ENCODE results near the gene BTBD9. TPM values are rescaled to one million over a fixed set of nuclear protein-coding genes. Genes with fewer than 3 reads are reported as not detected.

The BTBD9 gene
- total RNA-seq, 1 donor from 2014 or later, result 10.3 TPM

- Mint-ChIP-seq H3K27ac (ENCODE audit: unreplicated experiment) (no peak overlapping the region), H3K27me3 (ENCODE audit: unreplicated experiment) (peaks cover 2% of the 10 kb centered on the region), H3K4me3 (ENCODE audit: unreplicated experiment) (no peak overlapping the region), H3K36me3 (ENCODE audit: low read depth, unreplicated experiment) (no peaks in the 10 kb centered on the region), H3K4me1 (ENCODE audit: unreplicated experiment) (no peaks in the 10 kb centered on the region), H3K9me3 (ENCODE audit: unreplicated experiment) (no peaks in the 10 kb centered on the region)
- no peak for DNase-seq (ENCODE audit: low spot score)
- no peak for TF ChIP-seq CTCF (IDR thresholded peaks at IDR 0.05; ENCODE audit: unreplicated experiment)
Observed at GRCh38 chr6:38497546-38497945, 142.2 kb downstream of the BTBD9 start.

GRCh38 chr6:38495922-38496635, 143.7 kb downstream of the BTBD9 start:
- Mint-ChIP-seq H3K27me3 (ENCODE audit: unreplicated experiment) (peaks cover 2% of the 10 kb centered on the region), H3K27ac (ENCODE audit: unreplicated experiment) (no peak overlapping the region), H3K4me3 (ENCODE audit: unreplicated experiment) (no peak overlapping the region), H3K36me3 (ENCODE audit: low read depth, unreplicated experiment) (no peaks in the 10 kb centered on the region), H3K9me3 (ENCODE audit: unreplicated experiment) (no peaks in the 10 kb centered on the region), H3K4me1 (ENCODE audit: unreplicated experiment) (no peaks in the 10 kb centered on the region)
- TF ChIP-seq CTCF (IDR thresholded peaks at IDR 0.05; ENCODE audit: unreplicated experiment), result no peak
- DNase-seq (ENCODE audit: low spot score), result no peak

- no peak overlapping the region for H3K27ac Mint-ChIP-seq (ENCODE audit: unreplicated experiment)
- TF ChIP-seq CTCF (IDR thresholded peaks at IDR 0.05; ENCODE audit: unreplicated experiment), result no peak
- H3K9me3 Mint-ChIP-seq (ENCODE audit: unreplicated experiment), result no peaks in the 10 kb centered on the region
- H3K27me3 Mint-ChIP-seq (ENCODE audit: unreplicated experiment), result peaks cover 2% of the 10 kb centered on the region
- H3K4me3 Mint-ChIP-seq (ENCODE audit: unreplicated experiment), result no peak overlapping the region
- no peaks in the 10 kb centered on the region for H3K4me1 Mint-ChIP-seq (ENCODE audit: unreplicated experiment)
- no peaks in the 10 kb centered on the region for H3K36me3 Mint-ChIP-seq (ENCODE audit: low read depth, unreplicated experiment)
- no peak for DNase-seq (ENCODE audit: low spot score)
Observed at GRCh38 chr6:38495518-38495917, 144.2 kb downstream of the BTBD9 start.

GRCh38 chr6:38493931-38494547, 145.7 kb downstream of the BTBD9 start:
- DNase-seq (ENCODE audit: low spot score), result peak; percentile 78
- no peak overlapping the region for H3K27ac Mint-ChIP-seq (ENCODE audit: unreplicated experiment)
- no peaks in the 10 kb centered on the region for H3K4me1 Mint-ChIP-seq (ENCODE audit: unreplicated experiment)
- peaks cover 2% of the 10 kb centered on the region for H3K27me3 Mint-ChIP-seq (ENCODE audit: unreplicated experiment)
- H3K4me3 Mint-ChIP-seq (ENCODE audit: unreplicated experiment), result no peak overlapping the region
- no peaks in the 10 kb centered on the region for H3K9me3 Mint-ChIP-seq (ENCODE audit: unreplicated experiment)
- peak; percentile 99 for TF ChIP-seq CTCF (IDR thresholded peaks at IDR 0.05; ENCODE audit: unreplicated experiment)
- no peaks in the 10 kb centered on the region for H3K36me3 Mint-ChIP-seq (ENCODE audit: low read depth, unreplicated experiment)

GRCh38 chr6:38492031-38492430, 147.7 kb downstream of the BTBD9 start:
- Mint-ChIP-seq H3K36me3 (ENCODE audit: low read depth, unreplicated experiment) (no peaks in the 10 kb centered on the region), H3K27me3 (ENCODE audit: unreplicated experiment) (peaks cover 2% of the 10 kb centered on the region), H3K4me1 (ENCODE audit: unreplicated experiment) (no peaks in the 10 kb centered on the region), H3K27ac (ENCODE audit: unreplicated experiment) (no peak overlapping the region), H3K9me3 (ENCODE audit: unreplicated experiment) (no peaks in the 10 kb centered on the region), H3K4me3 (ENCODE audit: unreplicated experiment) (no peak overlapping the region)
- TF ChIP-seq CTCF (IDR thresholded peaks at IDR 0.05; ENCODE audit: unreplicated experiment), result no peak
- DNase-seq (ENCODE audit: low spot score), result no peak

Measured in endothelial cell (in vitro differentiated cells).